Common myeloid progenitor, CD34-positive (primary cell): Measurements from ENCODE around the gene NPAS1.
A peak's percentile ranks its signal among the peaks of the same experiment; 100 is the strongest.

Experiments
- CTCF ChIA-PET: fragments of 350-600 bp; sonication (Branson Sonifier 250); formaldehyde crosslinking; loops from one replicate; lab custom pipeline; 2021; ENCODE audit warnings: antibody characterized with exemption; lab: Charles Lee
- POLR2A ChIA-PET: fragments of 350-600 bp; sonication (Branson Sonifier 250); formaldehyde crosslinking; loops from one replicate; lab custom pipeline; 2021; ENCODE audit warnings: antibody characterized with exemption; lab: Charles Lee
- DNase-seq, 3 donors: peaks; one replicate each; pipeline versions ENCODE4 v3.0.0 to v3.0.0-alpha.2; 2013
- H3K27ac ChIP-seq, 2 experiments: 1 replicate in 1 of 2; 2 replicates in 1 of 2; pipeline ENCODE4 v1.7.0; 2013; ENCODE audit warnings: inconsistent platforms in 2 of 2, low read length in 2 of 2, mild to moderate bottlenecking in 2 of 2, low read depth in 1 of 2, moderate library complexity in 1 of 2; ENCODE audit not compliant: severe bottlenecking in 2 of 2, insufficient read depth in 1 of 2, poor library complexity in 1 of 2
- H3K27me3 ChIP-seq, 5 experiments: replicated peaks in 2 of 5; 1 replicate in 3 of 5; 2 replicates in 2 of 5; pipeline versions ENCODE4 v1.6.1 to v1.7.0; 2013; ENCODE audit warnings: low read length in 4 of 5, mild to moderate bottlenecking in 2 of 5, moderate library complexity in 2 of 5, inconsistent platforms in 1 of 5; ENCODE audit not compliant: insufficient read depth in 5 of 5, control insufficient read depth in 4 of 5
- H3K36me3 ChIP-seq, 4 experiments: 1 replicate in 2 of 4; 2 replicates in 2 of 4; pipeline versions ENCODE4 v1.6.1 to v1.7.0; 2013; ENCODE audit warnings: low read length in 3 of 4, control low read depth in 1 of 4, mild to moderate bottlenecking in 1 of 4; ENCODE audit not compliant: control insufficient read depth in 4 of 4, insufficient read depth in 4 of 4
- H3K4me1 ChIP-seq, 4 experiments: 1 replicate in 3 of 4; 2 replicates in 1 of 4; pipeline versions ENCODE4 v1.6.1 to v1.7.1; 2013; ENCODE audit warnings: low read length in 3 of 4, mild to moderate bottlenecking in 3 of 4, control low read depth in 1 of 4, inconsistent platforms in 1 of 4, moderate library complexity in 1 of 4; ENCODE audit not compliant: control insufficient read depth in 4 of 4, insufficient read depth in 4 of 4; ENCODE audit errors: control extremely low read depth in 1 of 4
- H3K4me3 ChIP-seq, 7 experiments: 1 replicate in 4 of 7; 2 replicates in 3 of 7; pipeline versions ENCODE4 v1.5.1 to v1.7.0; 2013; ENCODE audit warnings: mild to moderate bottlenecking in 7 of 7, low read length in 6 of 7, moderate library complexity in 6 of 7, inconsistent platforms in 2 of 7, low read depth in 2 of 7, control low read depth in 1 of 7; ENCODE audit not compliant: insufficient read depth in 4 of 7, control insufficient read depth in 1 of 7; ENCODE audit errors: extremely low read depth in 1 of 7
- H3K9me3 ChIP-seq, 5 experiments: 1 replicate in 4 of 5; 2 replicates in 1 of 5; pipeline versions ENCODE4 v1.6.1 to v1.7.1; 2013; ENCODE audit warnings: low read length in 4 of 5, mild to moderate bottlenecking in 2 of 5, inconsistent platforms in 1 of 5, low read depth in 1 of 5, moderate library complexity in 1 of 5; ENCODE audit not compliant: control insufficient read depth in 4 of 5, insufficient read depth in 2 of 5; ENCODE audit errors: control extremely low read depth in 1 of 5
- WGBS: methylation state at CpG from one replicate; pipeline ENCODE4 v1.1.5; 2013; ENCODE audit not compliant: insufficient coverage; 5-methylcytosine and 5-hydroxymethylcytosine counted together

The NPAS1 gene

GRCh38 chr19:47094557-47095475 is 75.2 kb downstream of the NPAS1 start:
- H3K27ac ChIP-seq, result peak overlapping the region; percentile 77 to 86
- peak in 2 of 3 donors; percentile 29 to 51 for DNase-seq
- H3K4me3 ChIP-seq, result peak overlapping the region in 3 of 7 experiments; percentile 25 to 48 (median 33)
- H3K4me1 ChIP-seq, result peaks cover 0 to 40% (median 27%) of the 10 kb centered on the region in 4 experiments
- ChIA-PET POLR2A (interaction anchor here (0.9 kb wide), 1 partner anchor 515 kb away, joined by 3 read pairs; no protein-coding TSS in a partner anchor), CTCF (interaction anchor here (0.6 to 1.5 kb wide), 6 partner anchors 9 to 28 kb away, joined by 3 to 5 read pairs (median 4); partner anchors contain the start of gene ZC3H4)
- peaks cover 9 to 48% (median 30%) of the 10 kb centered on the region in 4 experiments for H3K36me3 ChIP-seq
- 38% methylated on average over 11 of the region's 15 CpGs for WGBS
- no peaks in the 10 kb centered on the region for H3K27me3 ChIP-seq
- no peaks in the 10 kb centered on the region for H3K9me3 ChIP-seq
